HG02943 (cell line): ENCODE measurements around the gene DGKI.
"Not testable (repeated sequence)": the region's sequence is repeated elsewhere in the genome, so short reads cannot be mapped to it uniquely, and the experiment has no call there.

Experiments used
- ATAC-seq: cut with Tn5 transposase; IDR thresholded peaks from one replicate; pipeline ENCODE4 v1.9.1; 2021; ENCODE audit warnings: mild to moderate bottlenecking, low read depth, moderate library complexity; ENCODE audit not compliant: unreplicated experiment

The DGKI gene

DNA sequence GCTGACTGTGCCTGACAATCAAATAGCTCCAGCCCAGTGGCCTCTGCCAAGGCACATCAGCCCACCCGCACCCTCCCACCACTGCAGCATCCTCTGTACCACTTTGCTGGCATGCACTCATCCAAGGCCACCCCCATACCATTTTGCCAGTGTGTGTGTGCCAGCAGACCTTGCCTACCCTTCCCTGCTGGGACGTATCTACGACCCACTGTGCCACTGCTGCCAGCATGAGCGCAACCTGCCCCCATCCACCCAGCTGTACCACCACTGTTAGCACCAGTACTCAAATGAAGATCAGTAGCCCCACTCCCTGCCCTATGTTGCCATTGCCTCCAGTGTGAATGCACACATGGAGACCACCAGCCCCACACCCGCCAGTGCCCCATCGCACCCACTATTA is 353.9 kb downstream of the DGKI start:
- no peak for ATAC-seq

DNA sequence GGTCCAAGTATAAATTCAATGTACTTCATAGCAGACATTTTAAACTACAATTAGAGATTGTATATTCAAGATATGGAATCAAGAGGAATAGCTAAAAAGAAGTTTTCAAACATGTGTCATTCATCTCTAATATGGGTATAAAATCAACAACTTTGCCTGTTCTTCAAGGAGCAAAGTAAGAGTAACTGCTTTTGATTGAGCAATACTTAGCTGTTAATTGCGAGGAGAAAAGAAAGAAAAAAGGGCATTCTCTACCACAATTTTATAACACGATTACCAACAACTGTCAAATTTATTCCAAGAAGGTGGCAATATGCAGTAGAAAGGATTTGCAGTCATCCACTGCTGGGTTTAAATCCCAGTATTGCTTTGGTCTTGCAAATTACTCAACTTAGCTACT is 356.9 kb downstream of the DGKI start:
- ATAC-seq: no peak

- ATAC-seq: no peak
These were observed 358.7 kb downstream of the DGKI start for GRCh38 chr7:137488038-137488437.

- ATAC-seq: no peak
These were observed 361.0 kb downstream of the DGKI start for GRCh38 chr7:137485818-137486217.

DNA sequence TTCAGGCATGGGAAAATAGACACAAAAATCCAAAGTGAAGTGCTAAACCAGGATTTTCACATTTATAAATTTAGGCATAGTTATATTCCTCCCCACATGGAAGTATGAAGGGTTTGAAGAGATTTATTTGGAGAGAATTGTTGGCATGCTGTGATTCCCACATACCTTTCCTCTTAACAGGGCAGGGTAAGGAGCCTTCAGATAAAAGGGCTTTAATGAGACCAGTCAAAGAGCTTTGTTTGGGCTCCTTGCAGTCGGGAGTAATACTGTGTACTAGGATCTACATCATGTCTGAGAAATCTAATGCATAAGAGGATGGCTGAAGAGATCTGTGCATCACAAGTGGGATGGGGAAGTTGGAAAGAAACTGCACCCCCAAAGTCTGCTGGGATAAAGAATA is 362.4 kb downstream of the DGKI start:
- no peak for ATAC-seq

- no peak for ATAC-seq
These were observed 364.3 kb downstream of the DGKI start for GRCh38 chr7:137482466-137482865.

GRCh38 chr7:137480824-137481365 is 365.9 kb downstream of the DGKI start:
- ATAC-seq: no peak

- ATAC-seq: no peak
These were observed 366.4 kb downstream of the DGKI start for GRCh38 chr7:137480401-137480800.

- no peak for ATAC-seq
These were observed 369.8 kb downstream of the DGKI start for GRCh38 chr7:137476937-137477336.

DNA sequence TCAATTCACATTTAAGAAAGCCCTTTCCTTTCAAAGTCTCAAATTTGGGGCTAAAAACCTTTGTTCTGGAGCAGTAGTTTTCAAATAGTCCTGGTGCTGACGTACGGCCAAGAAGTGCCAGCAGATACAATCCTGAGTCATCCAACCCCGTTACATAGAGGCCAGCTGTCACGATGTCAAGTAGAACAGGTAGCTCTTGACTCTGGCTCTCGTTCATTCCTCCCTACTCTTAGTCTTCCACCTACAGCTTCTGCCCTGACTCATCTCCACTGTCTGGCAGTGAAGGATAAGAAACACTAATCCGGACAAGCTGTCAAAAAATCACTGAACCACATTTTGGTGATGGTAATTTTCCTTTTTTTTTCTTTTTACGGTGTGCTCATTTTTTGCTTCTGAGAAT is 370.8 kb downstream of the DGKI start:
- ATAC-seq: no peak

- ATAC-seq: no peak
These were observed 372.2 kb downstream of the DGKI start for GRCh38 chr7:137474540-137475026.

DNA sequence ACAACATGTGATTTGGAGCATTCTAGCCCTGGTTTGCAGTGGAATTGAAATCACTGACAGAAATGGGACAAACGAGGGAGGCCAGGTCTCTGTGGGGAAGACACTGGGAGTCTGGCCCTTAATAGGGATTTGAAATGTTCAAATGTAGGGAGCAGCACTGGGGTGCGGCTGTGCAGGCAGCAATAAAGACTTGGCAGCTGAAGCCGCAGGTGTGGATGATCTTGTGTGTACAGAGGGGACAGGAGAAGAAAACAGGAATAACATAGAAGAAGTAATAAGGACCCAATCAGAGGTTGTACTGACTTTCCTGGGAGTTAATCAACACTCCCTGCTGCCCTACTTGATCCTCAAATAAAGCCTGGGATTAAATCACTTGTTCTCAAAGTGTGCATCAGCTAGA is 375.6 kb downstream of the DGKI start:
- ATAC-seq: no peak

- no peak for ATAC-seq
These were observed 376.9 kb downstream of the DGKI start for GRCh38 chr7:137469858-137470257.

GRCh38 chr7:137469191-137469811 is 377.5 kb downstream of the DGKI start:
- no peak for ATAC-seq

DNA sequence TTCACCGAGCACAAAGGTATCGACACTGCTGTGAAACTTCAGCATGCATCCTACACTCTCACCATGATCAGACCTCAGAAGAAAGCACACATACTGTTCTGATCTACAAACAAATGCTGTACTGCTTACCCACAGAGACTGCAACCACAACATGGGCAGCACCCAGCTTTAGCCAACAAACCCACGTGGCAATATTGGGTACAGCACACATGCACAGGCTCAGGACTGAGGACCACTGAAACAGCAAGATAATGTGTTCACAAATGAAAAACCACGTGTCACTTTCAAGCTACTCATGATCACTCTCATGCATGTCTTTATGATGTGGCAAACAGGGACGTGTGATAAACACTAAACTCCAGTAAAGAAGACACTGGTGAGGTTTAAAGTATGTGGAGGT is 383.9 kb downstream of the DGKI start:
- ATAC-seq: no peak

DNA sequence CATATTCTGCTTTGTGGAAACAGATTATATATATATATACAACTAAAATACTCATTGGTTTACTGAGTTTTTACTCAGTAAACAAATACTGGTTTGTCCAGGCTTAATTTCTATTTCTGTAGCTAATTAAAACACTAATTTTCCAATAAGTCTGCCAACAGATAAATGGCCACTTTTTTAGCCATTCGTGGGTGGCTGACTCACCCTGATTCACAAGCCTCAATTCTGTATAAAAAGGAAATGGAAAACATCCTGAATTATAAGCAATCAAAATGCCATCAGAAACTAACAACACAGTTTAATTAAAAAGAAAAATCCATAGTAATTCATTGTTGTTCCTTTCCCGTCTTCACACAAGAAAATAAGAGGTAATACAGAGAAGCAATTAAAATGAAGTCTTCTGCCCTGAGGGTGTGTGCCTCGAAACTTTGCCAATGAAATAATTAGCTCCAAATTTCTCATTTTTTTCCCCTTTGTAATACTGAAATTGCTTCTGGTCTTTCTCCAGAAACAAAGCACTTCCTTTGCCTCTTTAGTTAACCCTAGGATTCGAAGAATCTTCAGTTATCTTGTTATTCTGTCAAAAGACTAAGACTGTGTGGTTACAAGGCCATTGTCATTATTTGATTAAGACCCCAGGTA is 384.6 kb downstream of the DGKI start:
- no peak for ATAC-seq

DNA sequence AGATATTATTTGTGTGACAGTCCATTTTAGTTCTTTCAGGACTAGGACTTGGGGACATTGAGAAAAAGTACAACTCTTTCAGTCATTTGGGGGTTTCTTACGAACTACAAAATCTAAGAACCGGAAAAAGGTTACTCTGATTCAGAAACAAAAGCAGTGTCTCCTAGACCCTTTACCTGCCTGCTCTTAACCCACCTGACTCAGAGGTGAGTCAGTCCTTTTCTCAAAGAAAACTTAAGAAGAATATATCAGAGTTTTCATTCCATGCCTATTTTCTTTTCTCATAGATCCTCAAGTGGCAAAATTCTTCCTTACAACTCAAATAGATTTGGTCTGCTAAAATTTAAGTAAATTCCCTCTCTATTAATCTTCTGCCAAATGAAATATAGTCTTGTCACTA is 388.4 kb downstream of the DGKI start:
- ATAC-seq: no peak

DNA sequence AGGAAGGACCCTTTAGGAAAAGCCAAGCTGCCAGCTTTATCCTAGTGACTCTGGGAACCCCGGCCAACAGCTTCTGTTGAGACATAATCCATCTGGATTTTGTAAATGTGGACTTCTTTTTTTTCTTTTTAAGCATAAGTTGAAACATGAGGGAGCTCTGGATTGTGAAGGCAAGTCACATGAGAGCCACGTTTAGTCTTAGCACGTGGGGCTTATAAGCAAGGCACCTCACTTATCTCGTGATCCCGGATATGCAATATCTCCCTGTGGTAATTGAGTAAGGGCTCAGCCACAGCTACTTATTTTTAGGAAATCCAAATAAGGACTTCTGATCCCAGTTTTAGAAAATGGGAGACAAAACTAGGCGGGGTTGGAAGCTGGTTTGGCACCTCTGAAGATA is 392.0 kb downstream of the DGKI start:
- ATAC-seq: no peak

DNA sequence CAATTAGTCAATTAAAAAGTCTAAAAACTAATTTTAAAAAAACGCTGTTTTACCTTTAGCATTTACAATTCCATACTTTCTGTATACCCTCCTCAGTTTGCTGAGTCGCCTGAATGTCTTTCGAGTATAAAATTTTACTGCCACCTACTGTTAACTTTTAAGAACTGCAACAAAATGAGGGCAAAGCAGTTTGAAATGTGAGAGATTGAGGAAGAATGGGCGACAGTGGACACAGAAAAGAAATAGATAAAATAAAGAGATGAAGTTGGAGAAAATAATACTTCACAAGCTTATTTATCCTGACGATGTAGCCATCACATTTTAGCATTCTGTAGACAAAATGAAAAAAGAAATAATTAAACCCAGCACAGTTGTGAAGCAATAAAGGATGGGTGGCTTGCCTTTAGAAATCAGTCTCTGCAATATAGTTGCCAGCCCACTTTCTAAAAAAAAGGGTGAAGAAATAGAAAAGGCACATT is 392.5 kb downstream of the DGKI start:
- ATAC-seq: peak; percentile 63

DNA sequence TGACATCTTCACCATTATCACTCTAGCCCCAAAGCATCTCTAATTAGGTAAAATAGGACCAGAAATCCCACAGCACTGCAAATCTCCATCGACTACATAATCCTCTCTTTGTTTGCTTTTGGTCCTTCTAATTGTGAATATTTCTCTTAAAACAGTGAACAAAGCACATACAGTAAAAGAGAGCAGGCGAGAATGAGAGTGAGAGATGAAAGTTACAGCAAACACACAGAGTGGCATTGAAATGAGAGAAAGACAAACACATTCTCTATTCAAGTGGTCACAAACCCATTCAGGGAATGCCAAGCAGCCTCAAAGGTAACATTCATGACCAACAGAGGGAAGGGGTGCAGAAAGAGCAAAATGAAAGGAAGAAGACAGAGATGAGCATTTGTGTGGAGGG is 393.4 kb downstream of the DGKI start:
- ATAC-seq: no peak

DNA sequence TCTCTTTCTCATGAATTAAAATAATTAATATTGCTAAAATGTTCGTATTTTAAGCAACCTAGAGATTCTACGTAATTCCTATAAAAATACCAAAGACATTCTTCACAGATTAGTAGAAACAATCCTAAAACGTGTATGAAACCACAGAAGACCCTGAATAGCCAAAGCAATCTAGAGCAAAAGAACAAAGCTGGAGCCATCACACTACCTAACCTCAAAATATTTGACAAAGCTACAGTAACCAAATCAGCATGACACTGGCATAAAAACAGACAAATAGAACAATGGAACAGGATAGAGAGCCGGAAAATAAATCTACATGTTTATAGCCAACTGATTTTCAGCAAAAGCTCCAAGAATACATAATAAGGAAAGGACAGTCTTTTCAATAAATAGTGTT is 397.8 kb downstream of the DGKI start:
- no peak for ATAC-seq

- not testable (repeated sequence) for ATAC-seq
These were observed 398.2 kb downstream of the DGKI start for GRCh38 chr7:137448572-137448971.
